Left lobe of liver (tissue), 2 donors: ENCODE data around the gene SDC4. TPM values are rescaled to one million over a fixed set of nuclear protein-coding genes. Genes with fewer than 3 reads are reported as not detected.

ENCODE experiments used
- ATAC-seq: fragments of 200-7000 bp; cut with Tn5 transposase; one replicate; pipeline ENCODE4 v1.9.1; 2020; ENCODE audit warnings: mild to moderate bottlenecking, moderate library complexity
- DNase-seq: peaks from one replicate; pipeline ENCODE4 v3.0.0-alpha.2; 2020; ENCODE audit warnings: low spot score
- total RNA-seq: library from RNA; stranded (reverse); gene quantifications from one replicate; pipeline ENCODE4 v1.2.1, GENCODE V29; 2021
- donor health status: DM: no; HTN: no; CAD: no; lungs with moderate emphysema.
- donor health status: DM: no; HTN: yes; CAD: no.

SDC4 gene, protein sequence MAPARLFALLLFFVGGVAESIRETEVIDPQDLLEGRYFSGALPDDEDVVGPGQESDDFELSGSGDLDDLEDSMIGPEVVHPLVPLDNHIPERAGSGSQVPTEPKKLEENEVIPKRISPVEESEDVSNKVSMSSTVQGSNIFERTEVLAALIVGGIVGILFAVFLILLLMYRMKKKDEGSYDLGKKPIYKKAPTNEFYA
- 89.3 TPM for total RNA-seq

DNA sequence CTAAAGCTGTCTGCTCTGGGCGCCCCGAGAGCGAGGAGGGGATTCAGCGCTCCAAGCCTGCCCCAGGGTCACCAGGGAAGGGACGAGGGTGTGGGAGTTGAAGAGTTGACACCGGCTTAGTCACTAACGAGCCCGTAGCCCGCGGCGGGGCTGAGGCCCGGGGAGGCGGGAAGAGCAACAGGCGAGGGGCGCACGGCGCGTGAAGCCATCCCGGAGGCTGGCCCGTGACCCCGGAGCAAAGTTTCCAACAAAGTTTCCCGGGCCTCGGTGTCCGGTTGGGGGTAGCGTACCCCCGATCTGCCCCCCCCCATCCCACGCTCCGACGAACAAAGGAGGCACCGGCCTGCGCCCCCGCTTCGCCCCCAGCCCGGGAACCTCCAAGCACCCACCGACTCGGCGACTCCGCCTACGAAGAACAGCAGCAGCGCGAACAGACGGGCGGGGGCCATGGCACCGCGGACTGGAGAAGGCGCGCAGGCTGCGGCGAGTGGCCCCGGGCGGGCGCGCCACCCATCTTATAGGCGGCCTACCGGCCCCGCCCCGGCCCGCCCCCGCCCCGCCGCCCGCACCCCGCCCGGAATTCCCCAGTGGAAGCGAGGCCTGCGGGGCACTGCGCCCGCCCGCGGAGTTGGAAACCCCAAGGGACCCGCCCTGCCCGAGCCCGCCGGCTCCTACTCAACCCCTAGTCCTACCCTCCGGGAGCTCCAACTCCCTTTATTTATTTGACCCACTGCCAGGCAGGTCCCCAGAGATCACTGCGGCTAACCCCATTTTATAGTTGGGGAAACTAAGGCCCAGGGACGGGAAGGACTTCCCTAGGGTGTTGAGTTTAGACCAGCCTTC is at the start of gene SDC4:
SDC4 (minus strand) TSS at position 489 of the 843 bp plus-strand sequence; CDS start at position 449, 40 bp downstream.
- ATAC-seq (peak; percentile 73), DNase-seq (peak; percentile 81)

DNA sequence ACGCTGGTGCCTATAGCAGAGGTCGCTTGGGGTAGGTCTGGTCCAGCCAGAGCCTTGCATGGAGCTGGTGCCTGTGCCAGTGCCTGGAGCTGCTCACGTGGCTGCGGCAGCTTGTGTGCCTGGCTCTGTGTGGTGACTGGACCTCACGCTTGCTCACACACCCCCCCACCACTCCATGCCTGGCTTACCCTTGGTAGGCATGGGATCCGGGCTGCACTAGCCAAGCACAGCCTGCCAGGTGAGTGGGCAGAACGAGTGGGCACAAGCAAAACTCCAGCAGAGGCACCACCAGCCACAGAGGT is 46.8 kb upstream of the SDC4 start:
- DNase-seq (no peak), ATAC-seq (no peak)

DNA sequence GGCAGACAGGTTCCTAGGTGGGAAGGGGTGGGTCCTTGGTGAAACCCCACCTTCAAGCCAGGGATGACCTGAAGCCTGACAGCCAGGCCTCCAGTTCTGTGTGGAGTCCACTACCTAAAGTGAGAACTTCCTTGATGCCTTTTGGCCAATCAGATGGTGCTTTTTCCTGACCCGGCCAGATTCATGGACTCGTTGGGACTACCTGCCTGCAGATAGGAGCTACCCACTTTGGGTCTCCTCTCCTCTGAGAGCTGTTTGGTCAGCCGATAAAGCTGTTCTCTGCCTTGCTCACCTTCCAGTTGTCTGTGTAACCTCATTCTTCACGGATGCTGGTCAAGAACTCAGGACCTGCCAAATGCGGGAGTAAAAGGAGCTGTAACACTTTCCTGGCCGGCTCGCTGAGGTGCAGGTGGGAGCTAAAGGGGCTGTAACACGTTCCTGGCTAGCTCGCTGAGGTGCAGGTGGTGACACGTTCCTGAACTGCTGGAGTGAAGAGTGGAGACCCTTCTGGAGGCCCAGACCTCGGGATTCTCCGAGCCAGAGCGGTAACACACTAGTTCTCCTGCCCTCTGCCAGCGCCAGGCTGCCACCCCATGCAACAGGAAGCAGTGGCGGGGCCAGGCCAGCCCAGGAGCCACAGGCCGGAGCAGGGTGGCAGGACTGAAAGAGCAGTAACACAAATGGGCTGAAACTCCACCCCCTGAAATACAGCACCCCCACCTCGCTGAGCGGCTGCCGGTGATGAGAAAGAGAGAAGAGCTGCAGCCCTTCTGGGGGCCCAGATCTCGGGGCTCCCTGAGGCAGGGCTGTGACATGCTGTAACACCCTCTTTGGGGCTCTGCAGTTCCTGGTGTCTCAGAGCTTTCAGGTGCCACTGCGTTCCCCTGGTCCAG is 46.2 kb upstream of the SDC4 start:
- no peak for DNase-seq
- ATAC-seq, result no peak

DNA sequence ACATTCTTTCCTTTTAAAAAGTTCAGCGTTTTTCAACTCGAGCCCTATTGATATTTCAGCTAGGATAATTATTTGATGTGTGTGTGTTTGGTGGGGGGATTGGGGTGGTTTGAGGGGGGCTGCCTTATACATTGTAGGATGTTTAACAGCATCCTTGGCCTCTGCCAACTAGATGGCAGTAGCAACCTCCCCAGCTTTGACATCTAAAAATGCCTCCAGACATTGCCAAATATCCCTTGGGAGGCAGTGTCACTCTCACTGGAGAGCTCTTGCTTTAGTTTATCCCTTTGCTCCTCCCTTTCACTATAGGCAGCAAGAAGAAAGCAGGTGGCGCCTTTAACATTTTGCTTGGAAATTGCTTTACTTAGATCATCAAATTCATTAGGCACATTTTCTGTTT is 44.5 kb upstream of the SDC4 start:
- ATAC-seq (no peak), DNase-seq (no peak)

DNA sequence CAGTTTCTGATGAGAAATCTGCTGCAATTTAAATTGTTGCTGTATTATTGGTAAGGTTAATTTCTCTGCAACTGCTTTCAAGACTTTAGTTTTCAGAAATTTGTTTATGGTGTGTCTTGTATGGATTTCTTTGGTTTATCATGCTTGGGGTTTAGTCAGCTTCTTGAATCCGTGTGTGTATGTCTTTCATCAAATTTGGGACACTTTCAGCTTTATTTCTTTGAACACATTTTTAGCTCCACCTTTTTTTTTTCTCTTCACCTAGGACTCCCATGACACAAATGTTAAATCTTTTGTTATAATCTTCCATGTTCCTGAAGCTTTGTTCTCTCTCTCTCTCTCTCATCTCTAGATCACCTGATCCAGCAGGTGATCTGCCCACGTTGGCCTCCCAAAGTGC is 43.3 kb upstream of the SDC4 start:
- DNase-seq (no peak), ATAC-seq (no peak)

DNA sequence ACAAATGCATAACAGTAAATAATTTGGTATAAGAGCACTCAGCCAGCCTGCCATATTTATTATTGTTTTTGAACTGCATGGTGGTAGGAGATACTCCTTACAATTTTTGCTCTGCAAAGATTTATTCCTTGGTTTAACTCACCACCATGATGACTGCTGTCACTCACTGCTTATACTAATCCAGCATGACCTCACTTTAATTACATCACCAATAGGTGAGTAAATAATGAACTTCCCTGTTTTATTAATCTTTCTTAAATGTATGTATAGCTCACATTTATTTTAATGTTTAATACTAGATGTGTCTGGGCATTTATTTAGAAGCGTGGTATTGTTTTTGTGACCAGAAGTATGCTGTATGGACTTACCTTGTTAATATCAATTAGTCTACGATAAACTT is 42.7 kb upstream of the SDC4 start:
- DNase-seq (no peak), ATAC-seq (no peak)

DNA sequence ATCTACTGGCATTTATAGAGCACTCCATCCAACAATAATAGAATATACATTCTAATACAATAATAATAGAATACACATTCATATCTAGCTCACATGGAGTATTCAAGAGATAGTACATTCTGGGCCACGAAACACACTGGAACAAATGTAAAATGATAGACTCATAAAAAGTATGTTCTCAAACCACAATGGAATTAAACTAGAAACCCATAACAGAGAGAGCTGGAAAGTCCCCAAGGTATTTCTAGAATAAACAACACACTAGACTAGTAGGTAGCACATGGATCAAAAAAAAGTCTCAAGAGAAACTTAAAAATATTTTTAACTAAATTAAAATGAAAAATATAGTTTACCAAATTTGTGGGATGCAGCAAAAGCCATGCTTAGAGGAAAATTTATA is 39.0 kb upstream of the SDC4 start:
- DNase-seq (no peak), ATAC-seq (no peak)

DNA sequence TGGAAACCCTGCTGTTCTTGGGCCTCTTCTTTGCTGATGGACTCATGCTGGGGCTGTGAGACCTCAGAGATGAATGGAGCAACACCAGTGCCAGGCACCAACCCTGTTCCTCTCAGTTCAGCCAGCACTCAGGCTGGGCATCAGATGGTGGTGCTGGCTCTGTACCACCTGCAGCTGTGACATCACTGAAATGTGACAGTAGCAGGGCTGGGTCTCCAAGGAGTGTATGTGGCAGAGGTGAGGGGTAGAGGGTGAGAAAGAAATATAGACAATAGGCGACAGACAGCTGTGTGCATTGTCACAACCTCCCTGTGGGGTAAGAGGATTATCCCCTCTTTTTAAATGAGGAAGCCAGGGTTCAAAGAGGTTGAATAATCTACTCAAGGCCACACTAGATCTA is 30.0 kb upstream of the SDC4 start, which contains the start of gene TP53TG5:
TP53TG5 (minus strand) TSS at position 135 of the 400 bp plus-strand sequence; CDS start at position 46, 89 bp downstream.
- no peak for ATAC-seq
- DNase-seq, result no peak

DNA sequence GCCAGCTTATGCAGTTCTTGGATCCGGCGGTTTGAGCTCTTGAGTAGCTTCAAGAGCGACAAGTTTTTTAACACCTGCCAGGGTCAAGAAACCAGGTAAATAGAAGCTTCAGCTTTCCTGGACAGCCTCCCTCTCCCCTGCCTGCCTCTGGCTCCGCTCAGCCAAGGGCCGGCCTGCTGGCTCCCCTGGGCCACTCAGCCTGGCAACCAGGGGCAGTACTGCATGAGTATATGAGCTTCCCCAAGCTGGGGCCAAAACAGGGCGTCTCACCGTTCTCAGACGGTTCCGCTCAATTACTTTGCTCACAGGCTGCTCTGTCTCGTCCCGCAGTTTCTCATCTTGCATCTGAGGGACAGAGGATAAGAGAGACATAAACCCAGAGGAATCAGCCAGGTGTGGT is 29.0 kb upstream of the SDC4 start:
- ATAC-seq (no peak), DNase-seq (no peak)

DNA sequence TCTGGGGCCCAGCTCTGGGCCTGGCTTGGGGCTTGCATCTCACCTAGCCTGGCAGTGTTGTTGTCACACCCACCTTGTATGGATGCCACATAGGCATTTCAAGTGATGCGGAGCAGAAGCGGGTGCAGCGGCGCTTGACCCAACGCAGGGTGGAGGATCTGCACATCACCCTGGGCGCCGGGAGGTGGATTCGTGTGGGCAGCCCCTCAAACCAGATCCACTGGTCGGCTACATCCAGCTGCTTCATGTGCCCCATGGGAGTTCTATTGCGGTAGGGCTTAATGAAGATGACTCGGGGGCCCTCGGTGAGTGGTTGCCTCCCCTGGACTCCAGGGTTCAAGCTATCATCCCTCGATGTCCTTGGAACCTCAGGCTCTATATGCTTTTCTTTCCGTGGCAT is 26.7 kb upstream of the SDC4 start:
- DNase-seq, result no peak
- ATAC-seq, result no peak

DNA sequence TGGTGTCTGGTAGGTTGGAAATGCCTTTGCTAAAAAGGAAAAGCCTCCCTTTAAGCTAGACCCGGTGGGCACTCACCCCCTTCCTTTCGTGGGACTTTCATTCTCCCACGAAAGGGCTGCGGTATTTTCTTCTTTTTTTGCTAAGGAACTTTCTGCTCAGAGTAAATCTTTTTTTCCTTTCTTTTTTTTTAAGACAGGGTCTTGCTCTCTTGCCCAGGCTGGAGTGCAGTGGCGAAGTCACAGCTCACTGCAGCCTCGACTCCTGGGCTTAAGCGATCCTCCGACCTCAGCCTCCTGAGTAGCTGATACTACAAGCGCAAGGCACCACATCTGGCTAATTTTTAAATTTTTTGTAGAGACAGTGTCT is 25.9 kb upstream of the SDC4 start:
- DNase-seq (no peak), ATAC-seq (no peak)

DNA sequence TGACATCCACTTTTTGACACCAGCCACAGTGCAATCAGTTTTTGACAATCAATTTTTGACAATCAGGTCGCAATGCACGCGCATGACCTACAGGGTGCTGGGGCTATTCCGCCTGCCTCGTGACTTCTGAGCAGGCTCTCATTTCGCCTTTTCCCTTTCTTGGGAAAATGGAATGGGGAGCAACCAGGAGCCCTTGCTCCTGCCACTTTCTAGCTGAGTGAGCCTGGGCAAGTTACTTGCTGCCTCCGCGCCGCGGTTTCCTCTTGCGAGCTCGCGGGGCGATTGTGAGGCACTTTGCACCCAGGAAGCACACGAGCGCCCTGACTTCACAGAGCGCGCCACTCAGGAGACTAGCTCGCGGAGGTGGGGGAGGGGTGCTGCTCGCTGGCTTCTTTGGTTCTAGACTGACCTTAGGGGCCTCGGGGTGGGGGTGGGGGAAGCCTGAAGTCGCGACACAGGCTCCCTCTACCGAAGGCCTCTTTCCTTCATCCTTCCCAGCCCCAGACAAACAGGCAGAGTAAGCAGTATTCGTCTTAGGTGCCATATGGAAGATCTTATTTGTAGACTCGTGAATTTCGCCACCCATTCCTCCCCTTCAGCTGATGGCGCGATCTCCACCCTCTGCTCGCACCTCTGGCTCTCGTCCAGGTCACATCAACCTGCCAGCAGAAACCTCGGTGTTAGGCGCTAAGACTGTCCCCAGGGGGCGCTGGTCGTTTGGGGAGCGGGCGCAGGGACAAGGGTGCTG is 25.3 kb upstream of the SDC4 start:
- peak; percentile 88 for DNase-seq
- ATAC-seq, result peak; percentile 93

DNA sequence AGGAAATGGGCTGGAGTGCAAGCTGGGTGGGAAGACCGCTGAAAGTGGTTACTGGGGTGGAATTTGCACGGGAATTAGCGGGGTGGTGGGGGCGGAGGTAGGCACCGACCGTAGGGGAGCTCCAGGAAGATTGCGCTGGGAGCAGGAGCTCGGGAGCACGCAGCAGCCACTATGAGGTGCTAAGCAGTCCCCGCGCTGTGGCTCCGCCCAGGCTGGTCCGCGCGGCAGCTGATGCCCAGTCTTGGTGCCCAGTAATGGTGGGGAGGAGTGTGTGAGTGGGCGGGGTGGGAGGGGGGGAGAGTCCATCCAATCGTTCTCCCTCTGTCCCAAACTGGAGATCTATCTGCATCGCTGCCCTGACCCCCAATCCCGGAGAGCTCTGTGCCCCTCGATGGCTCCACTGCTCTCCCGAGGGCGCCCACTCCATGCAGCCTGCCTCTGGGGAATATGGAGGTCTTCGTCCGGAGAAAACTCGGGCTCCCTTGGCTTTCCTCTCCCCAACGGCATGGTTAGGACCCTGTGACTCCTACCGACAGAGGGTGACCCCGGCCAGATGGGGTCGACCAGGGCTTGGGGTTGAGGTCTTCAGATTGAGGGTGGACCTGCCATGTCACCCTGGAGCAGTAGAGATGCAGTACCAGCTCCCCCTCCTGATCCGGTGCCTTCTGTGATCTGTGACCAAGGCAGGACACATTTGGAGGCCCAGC is 24.6 kb upstream of the SDC4 start:
- ATAC-seq, result no peak

DNA sequence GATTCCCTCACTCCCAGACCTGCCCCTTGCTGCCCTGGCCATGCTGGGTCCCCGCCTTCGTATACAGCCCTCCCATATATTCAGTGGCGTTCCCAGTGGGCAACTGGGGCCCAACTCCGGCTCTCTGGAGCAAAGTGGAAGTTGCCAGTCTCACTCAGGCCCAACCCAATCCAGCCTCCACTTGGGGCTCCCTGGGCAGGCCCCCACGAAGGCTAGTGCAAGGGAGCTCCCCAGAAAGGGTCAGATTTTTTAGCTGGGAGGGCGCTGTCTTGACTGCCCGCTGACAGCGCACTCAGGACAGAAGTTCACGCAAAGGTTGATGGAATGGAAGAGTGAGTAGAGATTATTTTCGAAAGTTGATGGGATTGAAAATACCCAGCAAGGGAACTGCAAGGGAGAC is 24.0 kb upstream of the SDC4 start:
- DNase-seq (no peak), ATAC-seq (no peak)

More for the DNA sequence above, 24.6 kb upstream of the SDC4 start:
- no peak for DNase-seq

DNA sequence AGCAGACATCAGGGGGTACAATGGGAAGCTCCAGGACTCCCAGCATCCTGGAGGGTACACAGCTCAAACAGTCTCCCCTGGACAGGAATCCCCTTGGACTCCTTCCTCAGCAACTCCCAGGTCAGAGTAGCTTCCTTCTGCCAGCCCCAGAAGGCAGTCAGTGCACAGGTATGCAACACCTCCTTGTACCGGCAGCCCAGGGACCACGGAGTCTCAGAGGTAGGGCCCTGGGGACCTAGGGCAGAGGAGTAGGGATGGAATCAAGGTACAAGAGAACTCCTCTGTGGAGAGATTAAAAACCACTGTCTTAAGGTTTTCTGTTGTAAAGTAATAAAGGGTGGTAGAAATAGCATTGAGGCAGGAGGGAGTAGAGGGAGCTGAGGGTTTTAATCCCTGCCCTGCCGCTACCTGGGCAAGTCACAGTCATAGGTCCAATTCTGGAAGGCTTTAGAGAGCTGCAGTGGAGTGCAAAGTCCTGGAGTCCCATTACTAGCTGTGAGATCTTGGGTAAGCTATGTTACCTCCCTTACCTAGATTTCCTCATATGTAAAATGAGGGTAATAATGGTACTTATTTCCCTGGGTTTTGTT is 22.4 kb upstream of the SDC4 start:
- ATAC-seq (peak; percentile 32), DNase-seq (no peak)

DNA sequence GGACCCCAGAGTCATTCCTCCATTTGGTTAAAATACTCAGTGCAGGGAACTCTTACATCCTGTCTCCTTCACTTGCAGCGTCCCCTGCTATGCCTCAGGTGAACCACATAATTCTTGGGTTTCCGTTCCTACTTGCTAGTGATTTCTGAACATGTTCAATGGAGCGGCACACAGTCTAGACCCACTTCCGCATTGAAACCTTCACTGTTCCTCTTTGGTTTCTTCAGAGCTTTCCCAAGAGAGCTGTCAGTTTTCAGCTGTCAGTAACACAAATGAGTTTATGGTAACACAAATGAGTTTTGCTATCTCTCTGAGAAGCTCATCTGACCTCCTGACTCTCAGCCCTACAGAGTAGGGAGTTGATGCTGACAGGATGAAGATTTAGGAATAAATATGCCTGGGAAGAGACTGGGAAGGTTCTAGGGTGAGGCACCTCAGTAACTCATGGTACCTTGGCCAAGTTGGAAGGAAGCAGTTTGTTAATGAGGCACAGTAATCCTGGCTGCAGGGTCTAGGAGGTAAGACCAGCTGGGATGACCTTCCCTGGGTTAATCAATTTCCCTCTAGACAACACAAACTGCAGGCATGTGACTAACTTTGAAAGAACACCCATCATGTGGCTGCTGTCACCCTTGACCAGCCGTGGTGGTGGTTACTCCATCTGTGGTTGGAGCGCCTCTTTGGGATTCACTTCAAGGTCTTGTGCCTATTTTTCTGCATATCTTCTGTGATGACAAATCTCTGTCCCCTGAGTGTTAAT is 20.2 kb upstream of the SDC4 start:
- ATAC-seq (no peak), DNase-seq (no peak)

DNA sequence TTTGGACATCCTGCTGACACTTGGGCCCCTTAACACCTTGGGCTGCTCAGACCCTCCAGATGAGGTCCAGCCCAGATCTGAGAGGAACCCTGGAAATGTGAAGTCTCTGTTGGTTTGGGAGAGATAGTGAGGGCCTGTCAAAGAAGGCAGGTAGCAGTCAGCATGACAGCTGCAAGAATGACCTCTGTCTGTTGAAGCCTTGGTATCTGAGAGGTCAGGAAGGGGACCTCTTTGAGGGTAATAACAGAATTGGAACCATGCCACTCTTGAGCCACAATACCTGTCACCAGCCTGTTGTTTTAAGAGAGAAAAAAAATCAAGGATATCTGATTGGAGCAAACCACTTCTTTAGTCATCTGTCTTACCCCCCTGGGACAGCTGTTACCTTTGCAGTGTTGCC is 18.9 kb upstream of the SDC4 start:
- ATAC-seq, result no peak
- no peak for DNase-seq

DNA sequence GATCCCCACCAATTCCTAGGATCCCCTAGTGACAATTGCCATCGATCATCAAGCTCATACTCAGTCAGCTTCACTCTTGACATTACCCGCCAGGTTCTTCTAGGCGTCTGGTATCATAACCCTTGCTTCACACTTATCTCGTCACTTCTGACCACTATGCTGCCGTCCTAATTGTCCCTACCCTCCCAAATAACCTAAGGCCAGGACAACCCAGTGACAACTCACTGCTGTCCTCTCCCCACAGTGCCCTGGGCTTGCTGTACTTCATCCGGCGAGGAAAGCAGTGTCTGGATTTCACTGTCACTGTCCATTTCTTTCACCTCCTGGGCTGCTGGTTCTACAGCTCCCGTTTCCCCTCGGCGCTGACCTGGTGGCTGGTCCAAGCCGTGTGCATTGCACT is 18.4 kb upstream of the SDC4 start:
- ATAC-seq, result no peak
- no peak for DNase-seq

DNA sequence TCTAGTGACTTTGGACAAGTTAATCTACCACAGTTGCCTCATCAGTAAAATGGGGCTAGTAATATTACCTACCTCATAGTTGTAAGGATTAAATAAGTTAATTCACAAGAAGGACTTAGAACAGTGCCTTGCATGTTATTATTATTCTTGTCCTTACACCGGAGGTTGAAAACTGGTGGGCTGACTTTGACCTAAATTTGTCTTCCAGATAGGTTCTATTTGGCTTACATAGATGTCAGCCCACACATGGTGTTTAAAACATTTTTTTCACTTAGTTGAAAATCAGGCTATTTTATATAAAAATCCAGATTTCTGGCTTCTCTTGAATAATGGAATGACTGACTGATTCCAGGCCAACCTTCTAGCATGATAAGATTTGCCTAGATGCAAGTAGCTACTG is 18.0 kb upstream of the SDC4 start:
- DNase-seq (no peak), ATAC-seq (no peak)
